Measurements from ENCODE around the gene CLDN16. TPM values are rescaled to one million over a fixed set of nuclear protein-coding genes. Genes with fewer than 3 reads are reported as not detected.

Gene CLDN16
- total RNA-seq, 1 experiment from 2014 or later, result not detected

- TF ChIP-seq AR (CRISPR knock-in tag; IDR thresholded peaks at IDR 0.05), result no peak
- no peak for TF ChIP-seq ZBTB43 (CRISPR knock-in tag; IDR thresholded peaks at IDR 0.05)
- TF ChIP-seq TCF7 (CRISPR knock-in tag; IDR thresholded peaks at IDR 0.05; ENCODE audit: low read depth), result no peak
These were observed 28.1 kb upstream of the CLDN16 start (continued) for GRCh38 chr3:190359813-190360212.

- CTCF ChIA-PET, result interaction anchor here (1.5 to 2.1 kb wide), 2 partner anchors 39 to 64 kb away, joined by 4 to 6 read pairs; no protein-coding TSS in a partner anchor
These were observed 27.7 kb upstream of the CLDN16 start for GRCh38 chr3:190360228-190360627.

GRCh38 chr3:190361791-190362190 is 26.2 kb upstream of the CLDN16 start:
- Mint-ChIP-seq H3K36me3 (peaks cover 2% of the 10 kb centered on the region; the same call in 1 of the 2 replicates), H3K4me3 (peak overlapping the region; percentile 1; the same call in 1 of the 2 replicates), H3K9me3 (peaks cover 11% of the 10 kb centered on the region), H3K4me1 (peaks cover 46% of the 10 kb centered on the region), H3K27ac (peak overlapping the region; percentile 40), H3K27me3 (ENCODE audit: low read depth) (no peaks in the 10 kb centered on the region)
- TF ChIP-seq GTF2I (CRISPR knock-in tag; conservative IDR thresholded peaks at IDR 0.05) (no peak), MXD4 (CRISPR knock-in tag; IDR thresholded peaks at IDR 0.05; ENCODE audit: borderline replicate concordance) (0 out of 2 replicates have a peak, but pooled peaks have one; percentile 48), NR3C1 (CRISPR knock-in tag; conservative IDR thresholded peaks at IDR 0.05; ENCODE audit: low read depth) (no peak), ETV6 (CRISPR knock-in tag; IDR thresholded peaks at IDR 0.05) (no peak), ESRRA (CRISPR knock-in tag; IDR thresholded peaks at IDR 0.05; ENCODE audit: borderline replicate concordance) (no peak), ATF2 (CRISPR knock-in tag; IDR thresholded peaks at IDR 0.05; ENCODE audit: borderline replicate concordance, low read depth) (no peak)
- POLR2A ChIA-PET, result no interaction called here
- CTCF ChIA-PET, result interaction anchor here (1.2 to 1.9 kb wide), 3 partner anchors 11 to 39 kb away, joined by 3 to 7 read pairs (median 3); partner anchors contain the start of gene CLDN1
- ATAC-seq (peak; percentile 46), DNase-seq (ENCODE audit: low spot score) (no peak)

More at GRCh38 chr3:190360228-190360627, 27.7 kb upstream of the CLDN16 start:
- Mint-ChIP-seq H3K4me3 (no peak overlapping the region), H3K9me3 (peaks cover 7% of the 10 kb centered on the region), H3K27me3 (ENCODE audit: low read depth) (no peaks in the 10 kb centered on the region), H3K4me1 (peaks cover 41% of the 10 kb centered on the region), H3K36me3 (peaks cover 2% of the 10 kb centered on the region; the same call in 1 of the 2 replicates), H3K27ac (no peak overlapping the region)
- TF ChIP-seq CDX4 (CRISPR knock-in tag; IDR thresholded peaks at IDR 0.05; ENCODE audit: borderline replicate concordance) (no peak), NR1H2 (CRISPR knock-in tag; IDR thresholded peaks at IDR 0.05) (no peak), ELF4 (CRISPR knock-in tag; IDR thresholded peaks at IDR 0.05; ENCODE audit: low read depth) (no peak), HMGXB4 (CRISPR knock-in tag; IDR thresholded peaks at IDR 0.05) (no peak), FOXP1 (CRISPR knock-in tag; IDR thresholded peaks at IDR 0.05; ENCODE audit: borderline replicate concordance) (no peak), ATF2 (CRISPR knock-in tag; IDR thresholded peaks at IDR 0.05; ENCODE audit: borderline replicate concordance, low read depth) (no peak), ZNF423 (CRISPR knock-in tag; IDR thresholded peaks at IDR 0.05) (no peak), FOXJ3 (CRISPR knock-in tag; IDR thresholded peaks at IDR 0.05; ENCODE audit: borderline replicate concordance) (no peak), CREM (CRISPR knock-in tag; IDR thresholded peaks at IDR 0.05) (no peak)
- no peak for ATAC-seq
- no peak for DNase-seq (ENCODE audit: low spot score)
- POLR2A ChIA-PET, result no interaction called here

Measured in WTC11 (cell line).